D341Med (cell line): ENCODE data around the gene GRK6.
A peak's percentile ranks its signal among the peaks of the same experiment; 100 is the strongest.

Experiments used
- DNase-seq: peaks from one replicate; pipeline ENCODE4 v3.0.0; 2012; ENCODE audit warnings: low spot score

Gene GRK6

DNA sequence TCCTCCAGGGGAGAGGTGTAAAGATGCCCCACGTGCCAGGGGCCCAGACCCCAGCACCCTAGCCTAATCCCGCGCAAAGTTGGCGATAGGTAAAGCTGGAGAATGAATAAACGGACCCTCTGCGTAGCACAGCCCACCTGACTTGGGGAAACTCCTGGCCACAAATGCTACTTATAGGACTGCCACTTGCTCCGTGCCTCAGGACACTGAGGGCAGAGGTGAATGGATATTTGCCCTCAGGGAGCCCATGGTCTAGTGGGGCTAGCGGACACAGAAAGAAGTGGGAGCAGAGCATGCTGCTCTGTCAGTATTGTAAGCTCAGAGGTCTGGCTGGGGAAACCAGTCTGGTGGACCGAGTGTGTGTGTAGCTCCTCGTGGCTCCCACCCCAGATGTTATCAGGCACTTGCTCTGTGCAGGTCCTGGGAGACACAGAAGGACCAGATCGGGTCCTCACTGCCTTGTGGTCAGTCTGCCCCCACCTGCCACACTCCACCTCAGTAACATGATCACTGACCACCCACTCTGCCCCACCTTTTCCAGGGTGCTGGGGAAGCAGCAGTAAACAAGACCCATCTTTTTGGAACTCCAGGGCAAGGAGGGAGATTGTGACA is 841 bp downstream of the GRK6 start:
- DNase-seq: peak; percentile 48

DNA sequence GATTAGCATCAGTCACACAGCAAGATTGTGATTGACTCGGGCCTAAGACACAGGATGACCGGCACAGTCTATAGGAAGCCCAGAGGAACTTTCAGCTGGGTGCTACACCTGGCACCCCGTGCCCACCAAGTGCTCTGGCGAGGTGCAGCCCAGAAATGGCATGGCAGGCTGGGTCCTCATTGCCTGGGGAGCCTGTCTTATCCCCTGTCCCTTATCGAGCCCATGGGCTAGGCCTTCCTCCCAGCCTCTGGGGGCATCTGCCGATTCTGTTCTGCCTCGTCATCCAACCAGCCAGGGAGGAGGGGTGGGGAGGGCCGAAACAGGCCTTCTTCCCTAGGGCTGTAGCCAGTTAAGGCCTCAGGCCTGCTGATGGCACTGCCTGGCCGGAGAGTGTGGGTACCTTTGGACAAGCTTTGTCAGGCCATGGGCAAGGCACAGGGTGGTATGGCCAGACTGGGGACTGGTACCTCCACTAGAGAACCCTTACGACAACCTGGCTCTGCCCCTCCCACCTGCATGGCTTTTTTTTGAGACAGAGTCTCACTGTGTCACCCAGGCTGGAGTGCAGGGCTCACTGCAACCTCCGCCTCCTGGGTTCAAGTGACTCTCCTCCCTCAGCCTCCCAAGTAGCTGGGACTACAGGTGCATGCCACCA is 1.6 kb downstream of the GRK6 start:
- no peak for DNase-seq

DNA sequence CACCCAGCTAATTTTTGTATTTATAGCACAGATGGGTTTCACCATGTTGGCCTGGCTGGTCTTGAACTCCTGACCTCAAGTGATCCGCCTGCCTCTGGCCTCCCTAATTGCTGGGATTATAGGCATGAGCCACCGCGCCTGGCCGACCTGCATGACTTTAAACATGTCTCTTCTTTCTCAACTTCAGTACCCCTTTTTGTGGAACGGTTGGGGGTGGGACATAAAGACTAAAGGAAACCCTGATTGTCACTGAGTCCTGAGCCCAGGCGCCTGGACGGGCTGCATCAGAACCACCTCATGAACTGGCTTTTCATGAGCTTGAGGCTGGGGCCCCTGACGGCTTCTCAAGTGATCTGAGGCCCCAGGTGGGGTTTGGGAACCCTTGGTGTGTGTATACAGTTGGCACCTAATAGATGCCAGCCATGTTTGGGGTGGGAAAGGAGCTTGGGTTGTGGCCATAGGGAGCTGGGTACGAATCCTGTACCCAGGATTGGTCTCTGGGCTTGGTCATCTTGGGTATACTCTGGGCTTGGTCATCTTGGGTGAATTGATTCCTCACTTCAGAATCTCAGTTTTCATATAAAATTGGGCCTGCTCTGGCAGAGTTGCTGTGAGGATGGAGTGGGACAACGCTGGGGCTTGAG is 2.2 kb downstream of the GRK6 start:
- no peak for DNase-seq

DNA sequence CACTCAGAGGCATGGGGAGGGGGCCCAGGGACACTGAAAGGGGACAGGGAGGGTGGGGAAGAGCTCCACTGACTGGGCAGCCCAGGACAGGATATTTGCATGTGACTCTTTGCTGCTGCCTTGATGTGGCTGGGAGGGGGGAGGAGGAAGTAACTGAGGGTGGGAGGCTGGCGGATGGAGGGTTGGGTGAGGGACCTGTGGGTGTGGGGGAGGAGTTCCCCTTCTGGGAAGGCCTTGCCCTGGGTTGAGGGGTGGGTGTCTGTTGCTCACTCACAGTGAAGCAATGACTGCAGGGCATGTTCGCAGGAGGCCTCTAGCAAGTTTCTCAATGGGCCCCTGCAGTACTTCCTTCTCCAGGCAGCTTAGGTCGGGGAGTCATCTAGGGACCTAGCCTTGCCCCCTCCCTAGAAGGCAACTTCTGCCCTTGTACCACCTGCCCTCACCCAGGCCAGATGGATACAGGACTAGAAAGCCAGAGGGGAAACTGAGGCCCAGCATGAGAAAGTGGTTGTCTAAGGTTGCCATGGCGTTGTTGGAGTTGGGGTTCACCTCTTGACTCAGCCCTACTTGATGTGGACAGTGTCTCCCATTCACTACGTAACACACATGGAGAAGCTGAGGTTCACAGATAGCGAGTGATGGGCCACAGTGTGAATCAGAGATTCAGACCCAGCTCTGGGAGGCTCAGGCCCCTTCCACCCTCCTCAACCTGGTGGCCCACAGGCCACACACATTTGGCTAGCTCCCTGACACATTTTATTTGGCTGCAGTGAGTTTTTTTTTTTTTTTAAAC is 3.0 kb downstream of the GRK6 start:
- no peak for DNase-seq

DNA sequence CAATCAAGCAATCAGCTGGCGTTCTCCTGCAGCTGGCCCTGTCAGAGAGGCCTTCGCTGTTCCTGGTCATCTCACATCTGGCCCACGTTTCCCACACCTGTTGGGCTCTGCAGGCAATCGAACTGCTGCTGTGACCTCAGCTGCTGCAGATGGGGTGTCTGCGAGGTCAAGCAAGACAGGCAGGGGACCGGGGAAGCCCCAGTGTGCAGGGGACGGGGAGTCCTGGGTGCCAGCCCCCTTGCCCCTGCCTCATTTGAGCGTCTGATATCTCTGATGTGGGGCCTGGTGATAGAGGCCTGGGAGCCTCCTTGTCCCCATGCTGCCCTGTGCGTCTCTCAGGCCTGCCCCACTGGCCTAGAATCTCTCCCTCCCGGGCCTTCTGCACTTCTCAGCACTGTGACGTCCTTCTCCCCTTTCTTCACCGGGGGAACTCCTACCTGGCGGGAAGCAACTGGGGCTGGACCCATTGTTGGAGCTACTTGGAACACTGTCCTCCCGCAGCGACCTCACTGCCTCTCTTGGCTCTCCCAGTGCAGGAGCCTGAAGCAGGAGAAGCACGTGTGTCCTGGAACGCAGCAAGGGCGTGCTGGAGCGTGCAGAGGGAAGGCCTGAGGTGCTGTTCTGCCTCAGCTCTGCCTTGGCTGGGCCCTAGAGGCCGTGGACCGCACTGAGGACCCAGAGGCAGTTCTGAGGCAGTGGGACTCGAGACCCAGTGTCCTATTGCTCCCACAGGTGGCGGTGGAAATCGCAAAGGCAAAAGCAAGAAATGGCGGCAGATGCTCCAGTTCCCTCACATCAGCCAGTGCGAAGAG is 3.9 kb downstream of the GRK6 start:
- no peak for DNase-seq

DNA sequence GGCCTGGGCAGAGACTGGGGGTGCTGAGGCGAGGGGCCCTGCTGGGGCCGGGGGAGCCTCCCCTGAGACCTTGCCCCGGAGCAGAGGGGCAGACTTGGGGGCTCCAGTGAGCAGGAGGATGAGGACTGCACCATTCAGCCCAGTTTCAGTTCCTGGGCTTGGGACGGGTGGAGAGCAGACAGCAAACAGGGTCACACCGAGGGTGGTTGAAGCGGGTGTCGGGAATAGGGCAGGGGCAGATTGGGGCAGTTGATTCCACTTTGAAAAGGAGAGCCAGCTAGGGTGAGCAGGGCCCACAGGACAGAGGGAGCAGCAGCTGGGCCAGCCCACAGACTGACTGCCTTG is 4.5 kb downstream of the GRK6 start:
- DNase-seq: no peak

DNA sequence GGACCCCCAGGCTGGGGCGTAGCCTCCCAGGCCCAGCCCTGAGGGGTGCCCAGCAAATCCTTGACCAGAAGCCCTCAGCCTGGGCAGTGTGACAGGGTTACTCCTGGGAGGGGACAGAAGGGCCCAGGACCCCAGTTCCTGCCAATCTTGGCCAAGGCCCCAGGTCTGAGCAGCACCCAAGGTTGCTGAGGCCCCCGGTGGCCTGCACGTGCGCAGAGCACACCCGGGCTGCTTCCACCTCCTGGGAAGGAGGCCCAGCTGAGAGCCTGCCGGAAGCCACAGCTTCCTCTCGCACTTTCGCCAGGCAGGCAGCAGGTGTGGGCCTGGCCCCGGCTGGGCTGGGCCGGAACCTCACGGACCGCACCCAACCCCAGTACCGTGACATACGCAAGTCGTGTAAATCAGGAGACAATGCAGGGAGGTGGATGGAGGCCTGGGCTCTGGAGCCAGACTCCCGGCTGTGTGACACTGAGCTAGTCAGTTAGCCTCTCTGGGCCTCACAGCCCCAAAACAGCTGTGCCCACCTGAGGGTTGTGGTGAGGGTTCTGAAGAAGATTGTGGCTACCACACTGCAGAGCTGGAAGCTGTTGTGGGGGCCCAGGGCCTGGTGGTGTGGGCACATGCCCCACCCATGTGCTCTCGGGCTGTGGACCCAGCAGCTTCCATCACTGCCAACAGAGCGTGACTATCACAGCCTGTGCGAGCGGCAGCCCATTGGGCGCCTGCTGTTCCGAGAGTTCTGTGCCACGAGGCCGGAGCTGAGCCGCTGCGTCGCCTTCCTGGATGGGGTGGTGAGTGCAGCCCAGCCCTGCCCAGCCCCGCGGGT is 5.1 kb downstream of the GRK6 start:
- no peak for DNase-seq

DNA sequence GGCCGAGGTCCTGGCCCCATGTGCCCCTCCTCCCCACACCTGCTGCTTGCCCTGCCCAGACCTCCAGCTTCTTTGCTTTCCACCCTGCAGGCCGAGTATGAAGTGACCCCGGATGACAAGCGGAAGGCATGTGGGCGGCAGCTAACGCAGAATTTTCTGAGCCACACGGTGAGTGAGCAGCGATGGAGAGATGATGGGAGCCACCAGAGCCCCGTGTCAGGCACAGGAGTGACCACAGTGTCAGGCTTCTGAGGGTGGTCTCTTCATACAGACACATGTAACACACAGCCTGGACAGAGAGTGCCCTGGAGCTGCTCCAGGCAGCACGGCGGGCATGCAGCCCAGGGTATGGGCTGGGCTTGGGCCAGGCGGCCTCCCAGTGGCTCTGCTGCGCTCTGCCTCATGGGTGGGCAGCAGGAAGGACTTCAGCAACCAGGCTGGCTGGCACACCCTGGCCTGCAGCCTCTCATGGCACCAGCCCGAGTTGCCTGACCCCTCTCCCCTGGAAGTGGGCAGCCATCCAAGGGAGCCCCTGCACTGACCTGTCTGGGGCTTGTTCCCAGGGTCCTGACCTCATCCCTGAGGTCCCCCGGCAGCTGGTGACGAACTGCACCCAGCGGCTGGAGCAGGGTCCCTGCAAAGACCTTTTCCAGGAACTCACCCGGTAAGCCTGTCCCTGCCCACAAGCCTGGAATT is 5.8 kb downstream of the GRK6 start:
- no peak for DNase-seq

DNA sequence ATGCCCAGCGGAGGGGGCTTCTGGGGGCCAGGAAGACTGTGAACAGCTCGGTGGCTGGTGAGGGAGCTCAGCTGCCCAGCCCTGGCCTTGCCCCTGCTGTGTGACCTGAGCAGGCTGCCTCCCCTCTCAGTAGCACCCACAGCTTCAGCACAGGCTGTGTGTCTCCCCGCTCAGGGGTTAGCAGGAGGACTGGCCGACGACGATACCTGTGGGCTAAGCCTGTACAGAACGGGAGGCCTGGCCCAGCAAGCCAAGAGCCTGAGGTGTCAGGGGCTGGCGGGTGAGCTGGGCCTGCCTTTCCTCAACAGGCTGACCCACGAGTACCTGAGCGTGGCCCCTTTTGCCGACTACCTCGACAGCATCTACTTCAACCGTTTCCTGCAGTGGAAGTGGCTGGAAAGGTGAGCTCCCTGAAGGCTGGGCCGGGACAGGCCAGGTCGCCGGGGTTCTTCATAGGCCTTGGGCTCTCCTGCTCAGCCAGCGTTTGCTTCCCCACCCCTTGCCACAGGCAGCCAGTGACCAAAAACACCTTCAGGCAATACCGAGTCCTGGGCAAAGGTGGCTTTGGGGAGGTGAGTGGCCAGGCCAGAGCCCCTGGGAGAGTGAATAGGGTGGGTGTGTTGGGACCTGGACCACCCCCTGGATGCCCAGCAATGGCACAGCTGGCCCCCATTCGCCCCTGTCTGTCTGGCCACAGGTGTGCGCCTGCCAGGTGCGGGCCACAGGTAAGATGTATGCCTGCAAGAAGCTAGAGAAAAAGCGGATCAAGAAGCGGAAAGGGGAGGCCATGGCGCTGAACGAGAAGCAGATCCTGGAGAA is 6.6 kb downstream of the GRK6 start:
- DNase-seq: no peak

DNA sequence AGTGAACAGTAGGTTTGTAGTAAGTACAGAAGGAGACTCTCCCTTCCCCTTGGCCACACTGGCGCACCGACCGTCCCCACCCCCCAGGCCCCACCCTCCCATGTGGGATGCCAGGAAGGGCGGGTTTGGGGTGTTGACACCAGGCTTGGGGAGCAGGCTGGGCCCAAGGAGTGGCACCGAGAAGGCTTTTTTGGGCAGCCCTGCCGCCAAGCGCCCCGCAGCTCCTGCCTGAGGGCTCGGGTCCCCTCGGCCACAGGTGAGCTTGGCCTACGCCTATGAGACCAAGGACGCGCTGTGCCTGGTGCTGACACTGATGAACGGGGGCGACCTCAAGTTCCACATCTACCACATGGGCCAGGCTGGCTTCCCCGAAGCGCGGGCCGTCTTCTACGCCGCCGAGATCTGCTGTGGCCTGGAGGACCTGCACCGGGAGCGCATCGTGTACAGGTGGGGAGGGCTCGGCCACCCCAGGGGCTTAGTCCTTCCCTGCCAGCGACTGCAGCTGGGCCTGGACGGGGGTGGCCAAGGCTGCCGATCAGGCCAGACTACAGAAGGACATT is 7.3 kb downstream of the GRK6 start:
- no peak for DNase-seq

DNA sequence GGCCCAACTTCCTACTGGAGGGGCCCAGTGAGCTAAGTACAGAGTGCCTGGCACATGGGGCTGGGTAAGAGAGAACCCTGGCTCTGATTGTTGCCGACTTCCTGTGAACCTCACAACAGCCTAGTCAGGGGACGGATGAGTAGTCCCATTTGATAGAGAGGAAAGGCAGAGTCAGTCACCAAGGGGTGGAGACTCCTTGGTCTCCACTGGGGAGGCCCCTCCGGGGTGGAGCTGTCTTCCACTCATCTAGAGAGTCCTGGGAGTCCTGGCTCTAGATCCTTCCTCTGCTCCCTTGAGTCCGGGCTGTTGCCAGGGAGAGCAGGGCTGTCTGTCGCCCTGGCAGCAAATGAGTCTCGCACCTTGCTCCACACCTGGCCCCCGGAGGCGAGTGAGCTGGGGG is 8.0 kb downstream of the GRK6 start:
- DNase-seq: no peak

DNA sequence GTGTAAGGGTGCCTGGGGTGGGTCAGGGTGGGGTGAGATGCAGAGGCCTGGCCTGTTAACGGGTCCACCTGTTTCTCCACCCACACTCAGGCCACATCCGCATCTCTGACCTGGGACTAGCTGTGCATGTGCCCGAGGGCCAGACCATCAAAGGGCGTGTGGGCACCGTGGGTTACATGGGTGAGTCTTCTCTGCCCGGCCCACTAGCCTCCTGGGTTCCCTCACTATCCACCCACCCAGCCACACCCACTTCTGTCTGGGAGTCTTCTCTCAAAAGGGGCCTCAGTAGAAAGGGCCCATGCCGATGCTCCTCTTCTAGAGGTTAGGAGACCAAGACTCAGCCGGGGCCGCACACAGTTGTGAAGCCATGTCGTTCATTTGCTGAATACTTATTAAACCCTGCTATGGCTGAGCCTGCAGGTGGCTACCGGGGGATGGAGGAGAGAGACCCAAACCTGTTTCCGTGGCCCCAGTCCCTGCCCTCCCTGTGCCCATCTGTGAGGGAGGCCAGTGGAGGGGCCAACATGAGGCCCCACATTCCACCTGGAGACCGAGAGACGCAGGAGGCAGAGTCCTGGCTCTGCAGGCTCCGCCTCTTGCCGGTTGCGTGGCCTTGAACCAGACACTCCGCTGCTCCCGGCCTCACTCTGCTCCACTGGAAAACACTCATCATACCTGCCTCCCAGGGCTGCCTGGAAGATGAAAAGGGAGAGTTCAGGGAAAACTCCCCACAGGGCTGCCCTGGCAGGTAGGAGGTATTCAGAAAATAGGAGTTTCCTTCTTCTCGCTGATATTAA is 8.7 kb downstream of the GRK6 start:
- DNase-seq: no peak

DNA sequence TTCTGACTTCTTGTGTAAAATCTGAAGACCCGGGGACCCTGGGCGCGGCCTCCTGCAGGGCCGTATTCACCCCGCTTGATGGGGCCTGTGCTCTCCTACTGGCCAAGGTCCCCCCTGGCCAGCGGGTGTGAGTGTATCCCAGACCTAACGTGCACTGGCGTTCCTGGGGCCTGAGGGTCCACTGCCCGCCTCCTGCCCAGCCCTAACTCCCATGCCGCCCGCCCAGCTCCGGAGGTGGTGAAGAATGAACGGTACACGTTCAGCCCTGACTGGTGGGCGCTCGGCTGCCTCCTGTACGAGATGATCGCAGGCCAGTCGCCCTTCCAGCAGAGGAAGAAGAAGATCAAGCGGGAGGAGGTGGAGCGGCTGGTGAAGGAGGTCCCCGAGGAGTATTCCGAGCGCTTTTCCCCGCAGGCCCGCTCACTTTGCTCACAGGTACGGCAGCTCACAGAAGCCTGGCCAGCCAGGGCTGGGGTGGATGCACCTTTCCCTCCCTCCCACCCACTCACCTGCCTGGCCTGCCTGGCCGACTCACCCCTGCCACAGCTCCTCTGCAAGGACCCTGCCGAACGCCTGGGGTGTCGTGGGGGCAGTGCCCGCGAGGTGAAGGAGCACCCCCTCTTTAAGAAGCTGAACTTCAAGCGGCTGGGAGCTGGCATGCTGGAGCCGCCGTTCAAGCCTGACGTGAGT is 9.5 kb downstream of the GRK6 start:
- no peak for DNase-seq

DNA sequence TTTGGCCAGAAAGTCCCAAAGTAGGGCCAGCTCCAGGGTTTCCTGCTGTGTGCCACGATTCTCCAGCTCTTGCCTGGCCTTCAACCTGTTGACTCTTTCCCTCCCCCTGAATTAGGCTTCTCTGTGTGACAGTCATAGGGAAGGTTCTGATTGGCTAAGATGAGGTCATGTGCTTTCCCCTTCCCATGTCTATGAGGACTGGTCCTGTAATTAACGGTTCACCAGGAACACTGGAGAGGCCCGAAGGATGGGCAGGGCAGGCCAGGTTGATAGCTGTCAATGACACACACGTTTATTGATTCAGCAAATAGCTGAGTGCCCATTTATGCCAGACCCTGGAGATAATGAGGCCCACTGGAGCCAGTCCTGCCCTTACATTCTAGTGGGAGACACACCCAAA is 11.1 kb downstream of the GRK6 start:
- no peak for DNase-seq

DNA sequence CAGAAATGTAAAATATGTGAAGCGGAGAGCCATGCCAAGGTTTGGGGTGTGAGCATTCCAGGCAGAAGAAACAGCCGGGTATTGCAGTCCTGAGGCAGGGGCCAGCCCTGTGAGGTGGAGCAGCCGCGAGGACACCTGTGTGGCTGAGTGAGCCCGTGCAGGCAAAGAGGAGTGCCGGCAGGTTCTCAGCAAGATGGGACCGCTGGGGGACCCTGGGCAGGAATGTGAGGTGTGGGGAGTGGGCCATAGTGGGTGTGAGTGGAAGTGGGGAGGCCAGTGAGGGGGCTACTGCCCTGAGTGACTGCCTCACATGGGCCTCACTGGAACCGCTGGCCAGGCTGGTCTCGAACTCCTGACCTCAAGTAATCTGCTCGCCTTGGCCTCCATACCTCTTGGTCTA is 12.0 kb downstream of the GRK6 start:
- no peak for DNase-seq

DNA sequence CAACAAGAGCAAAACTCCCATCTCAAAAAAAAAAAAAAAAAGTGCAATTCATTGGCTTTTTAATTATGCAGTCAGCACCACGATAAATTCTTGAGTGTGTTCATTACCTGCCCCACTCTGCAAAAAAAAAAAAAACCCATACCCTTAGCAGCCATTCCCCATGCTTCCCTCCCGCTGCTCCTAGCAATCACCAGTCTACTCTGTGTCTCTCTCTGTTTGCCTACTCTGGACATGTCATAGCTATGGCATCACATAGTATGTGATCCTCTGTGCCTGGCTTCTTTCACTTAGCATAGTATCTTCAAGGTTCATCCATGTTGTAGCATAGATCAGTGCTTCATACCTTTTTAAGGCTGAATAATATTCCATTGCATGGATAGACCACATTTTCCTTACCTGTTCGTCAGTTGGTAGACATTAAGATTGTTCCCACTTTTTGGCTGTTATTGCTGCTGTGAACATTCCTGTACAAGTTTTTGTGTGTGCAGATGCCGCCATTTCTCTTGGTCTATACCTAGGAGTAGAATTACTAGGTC is 13.1 kb downstream of the GRK6 start:
- DNase-seq: no peak

DNA sequence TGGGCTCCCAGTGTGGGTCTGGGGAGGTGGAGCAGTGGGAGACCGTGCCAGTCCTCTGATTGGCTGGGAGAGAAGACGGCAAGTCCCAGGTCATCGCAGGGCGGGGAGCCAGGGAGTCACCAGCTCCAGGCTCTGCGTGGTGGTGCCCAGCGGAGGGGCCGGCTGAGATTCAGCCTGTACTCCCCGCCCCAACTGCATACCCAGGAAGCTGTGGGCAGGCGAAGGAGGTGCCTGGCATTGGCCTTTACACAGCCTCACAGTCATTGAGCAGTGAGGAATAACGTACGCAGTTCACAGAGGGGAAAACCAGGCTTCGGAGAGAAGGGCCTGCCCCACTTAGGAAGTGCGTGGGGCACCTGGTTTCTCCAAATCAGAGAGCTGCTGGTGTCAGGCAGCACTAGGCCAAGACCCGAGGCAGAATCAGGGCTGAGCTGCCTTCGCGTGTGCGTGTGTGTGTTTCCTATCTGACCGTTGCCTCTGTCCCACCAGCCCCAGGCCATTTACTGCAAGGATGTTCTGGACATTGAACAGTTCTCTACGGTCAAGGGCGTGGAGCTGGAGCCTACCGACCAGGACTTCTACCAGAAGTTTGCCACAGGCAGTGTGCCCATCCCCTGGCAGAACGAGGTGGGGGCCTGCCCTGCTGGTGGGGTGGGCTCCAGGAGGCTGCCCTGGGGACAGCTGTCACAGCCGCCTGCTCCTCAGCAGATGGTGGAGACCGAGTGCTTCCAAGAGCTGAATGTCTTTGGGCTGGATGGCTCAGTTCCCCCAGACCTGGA is 13.9 kb downstream of the GRK6 start:
- no peak for DNase-seq
